ENCODE measurements around the gene HMG20A. TPM values are rescaled to one million over a fixed set of nuclear protein-coding genes. Genes with fewer than 3 reads are reported as not detected.

Gene HMG20A
- total RNA-seq, 6 donors from 2014 or later: 33.1 to 155 (median 39.3) TPM

- TF ChIP-seq EP300 (IDR thresholded peaks at IDR 0.05): no peak
- peak in 1 of 2 donors; percentile 15 for TF ChIP-seq POLR2AphosphoS5 (IDR thresholded peaks at IDR 0.05)
- TF ChIP-seq CTCF (IDR thresholded peaks at IDR 0.05): no peak
- no peak for TF ChIP-seq POLR2A (IDR thresholded peaks at IDR 0.05)
- H3K4me1 ChIP-seq: peaks cover 42 to 67% (median 54%) of the 10 kb centered on the region in 4 donors
- H3K27ac ChIP-seq: peak overlapping the region in 2 of 4 donors; percentile 21 to 32
- H3K27me3 ChIP-seq: no peaks in the 10 kb centered on the region
- no peak overlapping the region for H3K4me3 ChIP-seq
- DNase-seq (no peak), ATAC-seq (ENCODE audit: low FRiP score in 2 of 2) (peak in 1 of 2 donors; percentile 17)
- peaks cover 0 to 44% (median 14%) of the 10 kb centered on the region in 4 donors for H3K36me3 ChIP-seq
- WGBS, 2 donors: 37 to 41% methylated on average over 2 of the region's 2 CpGs
- H3K9me3 ChIP-seq: no peaks in the 10 kb centered on the region
Measured at GRCh38 chr15:77482570-77482969, 61.9 kb downstream of the HMG20A start.

- peaks cover 42 to 76% (median 54%) of the 10 kb centered on the region in 4 donors for H3K4me1 ChIP-seq
- peak overlapping the region; percentile 12 to 32 (median 17) for H3K27ac ChIP-seq
- no peaks in the 10 kb centered on the region for H3K27me3 ChIP-seq
- peaks cover 0 to 38% (median 8%) of the 10 kb centered on the region in 4 donors for H3K36me3 ChIP-seq
- no peaks in the 10 kb centered on the region for H3K9me3 ChIP-seq
- no peak overlapping the region for H3K4me3 ChIP-seq
- no peak for TF ChIP-seq EP300 (IDR thresholded peaks at IDR 0.05)
- DNase-seq (no peak), ATAC-seq (ENCODE audit: low FRiP score in 2 of 2) (no peak)
- 32 to 44% methylated on average over 1 of the region's 1 CpG for WGBS, 2 donors
Measured at GRCh38 chr15:77483425-77484140, 62.9 kb downstream of the HMG20A start.

GRCh38 chr15:77484994-77485393 lies 64.3 kb downstream of the HMG20A start:
- Histone ChIP-seq H3K9me3 (no peaks in the 10 kb centered on the region), H3K27me3 (no peaks in the 10 kb centered on the region), H3K4me3 (no peak overlapping the region), H3K4me1 (peaks cover 43 to 76% (median 56%) of the 10 kb centered on the region in 4 donors), H3K36me3 (peaks cover 0 to 24% (median 5%) of the 10 kb centered on the region in 4 donors), H3K27ac (no peak overlapping the region)
- ATAC-seq (ENCODE audit: low FRiP score in 2 of 2) (no peak), DNase-seq (no peak)
- no peak for TF ChIP-seq EP300 (IDR thresholded peaks at IDR 0.05)
- no peak for TF ChIP-seq CTCF (IDR thresholded peaks at IDR 0.05)
- TF ChIP-seq POLR2AphosphoS5 (IDR thresholded peaks at IDR 0.05): no peak
- TF ChIP-seq POLR2A (IDR thresholded peaks at IDR 0.05): no peak

GRCh38 chr15:77486542-77487468 lies 66.1 kb downstream of the HMG20A start:
- H3K27ac ChIP-seq: peak overlapping the region; percentile 21 to 71 (median 38)
- H3K9me3 ChIP-seq: no peaks in the 10 kb centered on the region
- H3K27me3 ChIP-seq: no peaks in the 10 kb centered on the region
- peak in 2 of 4 donors; percentile 34 to 57 for TF ChIP-seq EP300 (IDR thresholded peaks at IDR 0.05)
- TF ChIP-seq CTCF (IDR thresholded peaks at IDR 0.05): no peak
- TF ChIP-seq POLR2A (IDR thresholded peaks at IDR 0.05): no peak
- TF ChIP-seq POLR2AphosphoS5 (IDR thresholded peaks at IDR 0.05): peak in 1 of 2 donors; percentile 75
- peaks cover 0 to 12% (median 3%) of the 10 kb centered on the region in 4 donors for H3K36me3 ChIP-seq
- 59 to 64% methylated on average over 7 of the region's 7 CpGs for WGBS, 2 donors
- H3K4me1 ChIP-seq: peaks cover 39 to 66% (median 49%) of the 10 kb centered on the region in 4 donors
- no peak overlapping the region for H3K4me3 ChIP-seq
- DNase-seq: no peak
- ATAC-seq (ENCODE audit: low FRiP score in 2 of 2): no peak

- DNase-seq (no peak), ATAC-seq (ENCODE audit: low FRiP score in 2 of 2) (no peak)
- no peaks in the 10 kb centered on the region for H3K9me3 ChIP-seq
- WGBS, 2 donors: 39 to 47% methylated on average over 2 of the region's 2 CpGs
- peak overlapping the region; percentile 21 to 71 (median 38) for H3K27ac ChIP-seq
- H3K27me3 ChIP-seq: no peaks in the 10 kb centered on the region
- no peak overlapping the region for H3K4me3 ChIP-seq
- peaks cover 32 to 59% (median 42%) of the 10 kb centered on the region in 4 donors for H3K4me1 ChIP-seq
- peaks cover 0 to 12% (median 3%) of the 10 kb centered on the region in 4 donors for H3K36me3 ChIP-seq
- TF ChIP-seq POLR2A (IDR thresholded peaks at IDR 0.05) (no peak), EP300 (IDR thresholded peaks at IDR 0.05) (no peak), POLR2AphosphoS5 (IDR thresholded peaks at IDR 0.05) (no peak), CTCF (IDR thresholded peaks at IDR 0.05) (no peak)
Measured at GRCh38 chr15:77487469-77487842, 66.8 kb downstream of the HMG20A start.
